Activated CD8-positive, alpha-beta T cell treated with anti-CD3 and anti-CD28 coated beads for 36 hours (primary cell): ENCODE measurements around the gene TMEM132D. TPM values are rescaled to one million over a fixed set of nuclear protein-coding genes. Genes with fewer than 3 reads are reported as not detected.

Experiments
- ATAC-seq: fragments of 200-7000 bp; cut with Tn5 transposase; one replicate; pipeline ENCODE4 v1.10.0; 2021; ENCODE audit warnings: mild to moderate bottlenecking, moderate library complexity
- CTCF ChIA-PET: fragments of 350-600 bp; sonication (Branson Sonifier 250); formaldehyde crosslinking; loops from one replicate; lab custom pipeline; 2021; ENCODE audit warnings: antibody characterized with exemption; lab: Charles Lee
- POLR2A ChIA-PET: fragments of 350-600 bp; sonication (Branson Sonifier 250); formaldehyde crosslinking; loops from one replicate; lab custom pipeline; 2021; ENCODE audit warnings: antibody characterized with exemption; lab: Charles Lee
- DNase-seq: peaks from one replicate; pipeline ENCODE4 v3.0.0-alpha.2; 2020
- H3K27ac Mint-ChIP-seq: one replicate; pipeline ENCODE4 v1.8.0; 2021; ENCODE audit warnings: mild to moderate bottlenecking, mixed read lengths
- H3K27me3 Mint-ChIP-seq: one replicate; pipeline ENCODE4 v1.8.0; 2021; ENCODE audit warnings: mixed read lengths
- H3K36me3 Mint-ChIP-seq: one replicate; pipeline ENCODE4 v1.8.0; 2021; ENCODE audit warnings: low read depth, mixed read lengths
- H3K4me1 Mint-ChIP-seq: one replicate; pipeline ENCODE4 v1.8.0; 2021; ENCODE audit warnings: low read depth, mixed read lengths
- H3K4me3 Mint-ChIP-seq: one replicate; pipeline ENCODE4 v1.8.0; 2021; ENCODE audit warnings: mild to moderate bottlenecking, moderate library complexity, mixed read lengths
- H3K9me3 Mint-ChIP-seq: one replicate; pipeline ENCODE4 v1.8.0; 2021; ENCODE audit warnings: mixed read lengths
- CTCF ChIP-seq: fragments of 200-600 bp; IDR thresholded peaks from one replicate; pipeline ENCODE4 v1.8.0; 2022; ENCODE audit warnings: antibody characterized with exemption, mild to moderate bottlenecking
- intact Hi-C: fragments of 100-400 bp; cut with micrococcal nuclease; formaldehyde crosslinking; loops from one replicate; pipeline ENCODE4 v1.10.0; 2022
- total RNA-seq, 2 experiments: library from RNA; stranded (reverse); gene quantifications; one replicate each; pipeline ENCODE4 v1.2.3, GENCODE V29; 2021

The TMEM132D gene
- total RNA-seq, 2 experiments from 2014 or later, result not detected

GRCh38 chr12:129841251-129841650 is 62.6 kb downstream of the TMEM132D start:
- Mint-ChIP-seq H3K4me3 (no peak overlapping the region), H3K27me3 (no peaks in the 10 kb centered on the region), H3K4me1 (no peaks in the 10 kb centered on the region), H3K27ac (no peak overlapping the region), H3K36me3 (no peaks in the 10 kb centered on the region), H3K9me3 (no peaks in the 10 kb centered on the region)
- intact Hi-C loops, result no loop called here
- ATAC-seq (no peak), DNase-seq (no peak)
- TF ChIP-seq CTCF, result no peak
- CTCF ChIA-PET, result no interaction called here
- POLR2A ChIA-PET, result no interaction called here

GRCh38 chr12:129840145-129840884 is 63.5 kb downstream of the TMEM132D start:
- Mint-ChIP-seq H3K36me3 (no peaks in the 10 kb centered on the region), H3K27me3 (no peaks in the 10 kb centered on the region), H3K9me3 (no peaks in the 10 kb centered on the region), H3K4me1 (no peaks in the 10 kb centered on the region), H3K27ac (no peak overlapping the region), H3K4me3 (no peak overlapping the region)
- no peak for ATAC-seq
- CTCF ChIA-PET, result no interaction called here
- POLR2A ChIA-PET, result no interaction called here
- DNase-seq, result no peak
- intact Hi-C loops, result no loop called here
- no peak for TF ChIP-seq CTCF

- H3K9me3 Mint-ChIP-seq, result no peaks in the 10 kb centered on the region
- peaks cover 2% of the 10 kb centered on the region for H3K27me3 Mint-ChIP-seq
- H3K27ac Mint-ChIP-seq, result no peak overlapping the region
- no peak for TF ChIP-seq CTCF
- no peak overlapping the region for H3K4me3 Mint-ChIP-seq
- ATAC-seq (no peak), DNase-seq (no peak)
- intact Hi-C loops, result no loop called here
- CTCF ChIA-PET, result no interaction called here
- H3K36me3 Mint-ChIP-seq, result no peaks in the 10 kb centered on the region
- POLR2A ChIA-PET, result no interaction called here
- no peaks in the 10 kb centered on the region for H3K4me1 Mint-ChIP-seq
These were observed 64.1 kb downstream of the TMEM132D start for GRCh38 chr12:129839679-129840078.

GRCh38 chr12:129831294-129831693 is 72.5 kb downstream of the TMEM132D start:
- intact Hi-C loops, result no loop called here

More at GRCh38 chr12:129831294-129831693, 72.5 kb downstream of the TMEM132D start:
- no peak for TF ChIP-seq CTCF
- ChIA-PET POLR2A (no interaction called here), CTCF (no interaction called here)
- Mint-ChIP-seq H3K36me3 (no peaks in the 10 kb centered on the region), H3K27ac (no peak overlapping the region), H3K27me3 (peaks cover 4% of the 10 kb centered on the region), H3K9me3 (peaks cover 1% of the 10 kb centered on the region), H3K4me3 (no peak overlapping the region), H3K4me1 (no peaks in the 10 kb centered on the region)
- ATAC-seq, result no peak
- no peak for DNase-seq
